NCI-H187 treated with DMSO at 0.1 percent for 48 hours (cell line): Measurements from ENCODE around the gene IFI6.
"Not testable (repeated sequence)": the region's sequence is repeated elsewhere in the genome, so short reads cannot be mapped to it uniquely, and the experiment has no call there.

Experiments
- DNase-seq: peaks from one replicate; lab custom pipeline; 2025; lab: John Stamatoyannopoulos, UW

Gene IFI6

GRCh38 chr1:27628712-27629111 is 43.3 kb downstream of the IFI6 start:
- no peak for DNase-seq

DNA sequence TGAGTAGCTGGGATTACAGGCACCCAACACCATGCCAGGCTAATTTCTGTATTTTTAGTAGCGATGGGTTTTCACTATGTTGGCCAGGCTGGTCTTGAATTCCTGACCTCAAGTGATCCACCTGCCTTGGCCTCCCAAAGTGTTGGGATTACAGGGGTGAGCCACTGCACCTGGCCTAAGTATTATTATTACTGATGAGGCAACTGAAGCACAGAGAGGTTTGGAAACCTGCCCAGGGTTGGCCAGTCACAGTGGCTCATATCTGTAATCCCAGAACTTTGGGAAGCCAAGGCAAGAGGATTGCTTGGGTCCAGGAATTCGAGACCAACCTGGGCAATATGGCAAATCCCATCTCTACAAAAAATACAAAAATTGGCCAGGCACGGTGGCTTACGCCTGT is 44.3 kb downstream of the IFI6 start:
- DNase-seq = not testable (repeated sequence)

GRCh38 chr1:27627061-27627460 is 44.9 kb downstream of the IFI6 start:
- DNase-seq = no peak

GRCh38 chr1:27626031-27626935 is 45.7 kb downstream of the IFI6 start:
- DNase-seq = no peak

GRCh38 chr1:27624467-27625178 is 47.4 kb downstream of the IFI6 start:
- DNase-seq = no peak

- no peak for DNase-seq
Observed at GRCh38 chr1:27623327-27624212, 48.4 kb downstream of the IFI6 start.

DNA sequence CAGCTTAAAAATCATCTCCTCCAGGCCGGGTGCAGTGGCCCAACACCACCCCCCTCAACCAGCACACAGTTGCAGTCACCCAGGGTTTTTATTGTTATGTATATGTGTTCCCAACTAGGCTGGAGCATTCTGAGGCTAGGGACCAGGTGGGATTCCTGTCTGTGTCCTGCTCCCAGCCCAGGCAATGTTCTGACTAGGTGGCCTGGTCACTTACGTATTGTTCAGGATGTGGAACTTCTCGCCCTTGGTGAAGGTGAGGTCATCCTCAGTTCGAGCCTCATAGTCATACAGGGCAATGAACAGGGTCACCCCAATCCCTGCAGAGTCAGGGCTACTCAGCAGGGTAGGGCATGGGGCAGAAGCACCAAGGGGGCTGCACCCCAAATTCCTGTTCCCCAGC is 49.2 kb downstream of the IFI6 start:
- no peak for DNase-seq

GRCh38 chr1:27621051-27621920 is 50.7 kb downstream of the IFI6 start:
- DNase-seq = no peak

DNA sequence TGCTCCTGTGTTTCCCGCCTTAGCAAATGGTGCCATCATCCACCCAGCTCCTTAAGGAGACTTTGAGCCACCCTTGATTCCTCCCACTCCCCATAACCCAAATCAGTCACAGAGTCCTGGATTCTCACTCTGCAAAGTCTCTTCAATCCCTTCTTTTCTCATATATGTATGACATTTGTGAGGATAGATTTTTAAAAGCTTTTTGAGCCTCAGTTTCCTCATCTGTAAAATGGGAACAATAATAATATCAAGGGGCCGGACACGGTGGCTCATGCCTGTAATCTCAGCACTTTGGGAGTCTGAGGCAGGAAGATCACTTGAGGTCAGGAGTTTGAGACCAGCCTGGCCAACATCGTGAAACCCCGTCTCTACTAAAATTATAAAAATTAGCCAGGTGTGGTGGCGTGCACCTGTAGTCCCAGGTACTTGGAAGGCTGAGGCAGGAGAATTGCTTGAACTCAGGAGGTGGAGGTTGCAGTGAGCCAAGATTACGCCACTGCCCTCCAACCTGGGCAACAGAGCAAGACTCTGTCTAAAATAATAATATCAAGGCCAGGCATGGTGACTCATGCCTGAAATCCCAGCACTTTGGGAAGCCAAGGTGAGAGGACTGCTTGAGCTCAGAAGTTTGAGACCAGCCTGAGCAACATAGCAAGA is 52.1 kb downstream of the IFI6 start:
- DNase-seq = not testable (repeated sequence)

- DNase-seq = no peak
Observed at GRCh38 chr1:27618341-27619082, 53.5 kb downstream of the IFI6 start.

- no peak for DNase-seq
Observed at GRCh38 chr1:27617420-27617819, 54.6 kb downstream of the IFI6 start.

DNA sequence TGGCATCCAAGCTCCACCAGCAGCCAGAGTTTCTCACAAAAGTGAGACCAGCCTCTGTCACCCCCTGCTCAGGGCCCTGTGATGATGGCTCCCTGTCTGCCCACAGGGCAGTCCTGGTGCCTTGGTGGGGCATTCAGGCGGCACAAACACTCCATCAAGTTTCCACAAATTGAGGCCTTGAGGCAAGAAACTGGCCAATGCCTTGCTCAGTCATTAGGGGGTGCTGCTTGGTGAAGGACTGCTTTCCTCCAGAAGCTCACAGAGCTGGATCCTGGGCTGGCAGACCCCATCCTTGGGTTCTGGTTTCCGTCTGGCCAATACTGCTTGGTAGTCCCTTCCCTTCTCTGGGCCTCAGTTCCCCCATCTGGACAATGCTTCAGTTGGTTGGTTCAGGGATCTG is 55.6 kb downstream of the IFI6 start:
- DNase-seq = no peak
